ENCODE data around the gene NR3C1. TPM values are rescaled to one million over a fixed set of nuclear protein-coding genes. Genes with fewer than 3 reads are reported as not detected.

NR3C1 gene
- total and polyA plus RNA-seq, 2 donors (not counting 1 experiment from before 2014, with no cell fraction given), result 17.6 to 218 TPM

- Histone ChIP-seq H3K27me3 (replicated peaks in 1 of 4; ENCODE audit: control extremely low read depth in 1 of 4, control insufficient read depth in 3 of 4, insufficient read depth in 4 of 4, low read length in 3 of 4) (no peaks in the 10 kb centered on the region), H3K4me2 (replicated peaks; ENCODE audit: low read depth, low read length, poor library complexity, severe bottlenecking) (no peak overlapping the region), H2AFZ (ENCODE audit: insufficient read depth, low read depth, low read length, poor library complexity, severe bottlenecking) (no peak overlapping the region), H3K4me1 (ENCODE audit: control insufficient read depth in 2 of 2, insufficient read depth in 2 of 2, low read length in 2 of 2) (peaks cover 9 to 21% of the 10 kb centered on the region in 2 donors), H3K4me3 (ENCODE audit: control extremely low read depth in 1 of 5, extremely low read depth in 1 of 5, insufficient read depth in 1 of 5, low read depth in 2 of 5, low read length in 4 of 5) (no peak overlapping the region), H3K9me3 (ENCODE audit: control extremely low read depth in 1 of 3, control insufficient read depth in 2 of 3, insufficient read depth in 1 of 3, low read length in 2 of 3) (peaks cover 0 to under 1% (median 0%) of the 10 kb centered on the region in 3 donors), H3K27ac (ENCODE audit: low read length in 2 of 2) (no peak overlapping the region), H4K20me1 (ENCODE audit: control insufficient read depth, insufficient read depth, low read length, poor library complexity, severe bottlenecking) (peaks cover 44% of the 10 kb centered on the region), H3K79me2 (ENCODE audit: control insufficient read depth, insufficient read depth, low read length) (peaks cover 58% of the 10 kb centered on the region), H3K36me3 (replicated peaks in 1 of 2; ENCODE audit: control extremely low read depth in 1 of 2, control insufficient read depth in 1 of 2, extremely low read depth in 1 of 2, insufficient read depth in 2 of 2, low read length in 1 of 2) (peaks cover 7 to 9% of the 10 kb centered on the region in 2 experiments), H3K9ac (ENCODE audit: low read length) (no peak overlapping the region)
- intact Hi-C loops (cut with micrococcal nuclease), result loop anchor here (5.0 kb wide), 2 partner anchors 33 to 83 kb away; partner anchors contain the start of gene NR3C1
- POLR2A ChIA-PET, result interaction anchor here (0.6 kb wide), 1 partner anchor 22 kb away, joined by 14 read pairs; no protein-coding TSS in a partner anchor
- CTCF ChIA-PET, result no interaction called here
- no peak for TF ChIP-seq CTCF (IDR thresholded peaks at IDR 0.05)
- TF ChIP-seq EZH2 (IDR thresholded peaks at IDR 0.05; ENCODE audit: borderline replicate concordance, insufficient read depth, low read depth, low read length, poor library complexity, severe bottlenecking), result no peak
- ATAC-seq (ENCODE audit: low read depth), result no peak
- Mint-ChIP-seq H3K4me3 (no peak overlapping the region), H3K27me3 (no peaks in the 10 kb centered on the region), H3K27ac (no peak overlapping the region), H3K9me3 (ENCODE audit: insufficient read depth) (no peaks in the 10 kb centered on the region), H3K4me1 (peaks cover 75% of the 10 kb centered on the region)
- no peak for DNase-seq
- no CpG with 5 or more reads among the region's 1 CpG for WGBS (ENCODE audit: insufficient coverage)
Measured at GRCh38 chr5:143318833-143319232, 84.7 kb downstream of the NR3C1 start.

GRCh38 chr5:143318270-143318669, 85.2 kb downstream of the NR3C1 start:
- Histone ChIP-seq H3K36me3 (replicated peaks in 1 of 2; ENCODE audit: control extremely low read depth in 1 of 2, control insufficient read depth in 1 of 2, extremely low read depth in 1 of 2, insufficient read depth in 2 of 2, low read length in 1 of 2) (peaks cover 9 to 12% of the 10 kb centered on the region in 2 experiments), H3K27ac (ENCODE audit: low read length in 2 of 2) (no peak overlapping the region), H3K9me3 (ENCODE audit: control extremely low read depth in 1 of 3, control insufficient read depth in 2 of 3, insufficient read depth in 1 of 3, low read length in 2 of 3) (no peaks in the 10 kb centered on the region), H3K4me2 (replicated peaks; ENCODE audit: low read depth, low read length, poor library complexity, severe bottlenecking) (no peak overlapping the region), H3K4me1 (ENCODE audit: control insufficient read depth in 2 of 2, insufficient read depth in 2 of 2, low read length in 2 of 2) (peaks cover 12 to 23% of the 10 kb centered on the region in 2 donors), H3K4me3 (ENCODE audit: control extremely low read depth in 1 of 5, extremely low read depth in 1 of 5, insufficient read depth in 1 of 5, low read depth in 2 of 5, low read length in 4 of 5) (no peak overlapping the region), H2AFZ (ENCODE audit: insufficient read depth, low read depth, low read length, poor library complexity, severe bottlenecking) (no peak overlapping the region), H3K27me3 (replicated peaks in 1 of 4; ENCODE audit: control extremely low read depth in 1 of 4, control insufficient read depth in 3 of 4, insufficient read depth in 4 of 4, low read length in 3 of 4) (no peaks in the 10 kb centered on the region), H4K20me1 (ENCODE audit: control insufficient read depth, insufficient read depth, low read length, poor library complexity, severe bottlenecking) (peaks cover 47% of the 10 kb centered on the region), H3K79me2 (ENCODE audit: control insufficient read depth, insufficient read depth, low read length) (peaks cover 56% of the 10 kb centered on the region), H3K9ac (ENCODE audit: low read length) (no peak overlapping the region)
- DNase-seq (no peak), ATAC-seq (ENCODE audit: low read depth) (no peak)
- TF ChIP-seq EZH2 (IDR thresholded peaks at IDR 0.05; ENCODE audit: borderline replicate concordance, insufficient read depth, low read depth, low read length, poor library complexity, severe bottlenecking) (no peak), CTCF (IDR thresholded peaks at IDR 0.05) (no peak)
- H3K4me1 Mint-ChIP-seq, result peaks cover 76% of the 10 kb centered on the region
- no peak overlapping the region for H3K27ac Mint-ChIP-seq
- intact Hi-C loops (cut with micrococcal nuclease), result loop anchor here (5.0 kb wide), 2 partner anchors 34 to 84 kb away; partner anchors contain the start of gene NR3C1
- ChIA-PET POLR2A (no interaction called here), CTCF (interaction anchor here (0.6 kb wide), 1 partner anchor 311 kb away, joined by 7 read pairs; no protein-coding TSS in a partner anchor)
- H3K4me3 Mint-ChIP-seq, result no peak overlapping the region
- no CpG with 5 or more reads among the region's 1 CpG for WGBS (ENCODE audit: insufficient coverage)
- H3K27me3 Mint-ChIP-seq, result no peaks in the 10 kb centered on the region
- no peaks in the 10 kb centered on the region for H3K9me3 Mint-ChIP-seq (ENCODE audit: insufficient read depth)
